ENCODE measurements around the gene E2F6. TPM values are rescaled to one million over a fixed set of nuclear protein-coding genes. Genes with fewer than 3 reads are reported as not detected.

The E2F6 gene
- total RNA-seq, 1 experiment from 2014 or later = 14.2 TPM

GRCh38 chr2:11499081-11499743 lies 33.3 kb upstream of the E2F6 start (continued):
- TF ChIP-seq, protein P1, sequence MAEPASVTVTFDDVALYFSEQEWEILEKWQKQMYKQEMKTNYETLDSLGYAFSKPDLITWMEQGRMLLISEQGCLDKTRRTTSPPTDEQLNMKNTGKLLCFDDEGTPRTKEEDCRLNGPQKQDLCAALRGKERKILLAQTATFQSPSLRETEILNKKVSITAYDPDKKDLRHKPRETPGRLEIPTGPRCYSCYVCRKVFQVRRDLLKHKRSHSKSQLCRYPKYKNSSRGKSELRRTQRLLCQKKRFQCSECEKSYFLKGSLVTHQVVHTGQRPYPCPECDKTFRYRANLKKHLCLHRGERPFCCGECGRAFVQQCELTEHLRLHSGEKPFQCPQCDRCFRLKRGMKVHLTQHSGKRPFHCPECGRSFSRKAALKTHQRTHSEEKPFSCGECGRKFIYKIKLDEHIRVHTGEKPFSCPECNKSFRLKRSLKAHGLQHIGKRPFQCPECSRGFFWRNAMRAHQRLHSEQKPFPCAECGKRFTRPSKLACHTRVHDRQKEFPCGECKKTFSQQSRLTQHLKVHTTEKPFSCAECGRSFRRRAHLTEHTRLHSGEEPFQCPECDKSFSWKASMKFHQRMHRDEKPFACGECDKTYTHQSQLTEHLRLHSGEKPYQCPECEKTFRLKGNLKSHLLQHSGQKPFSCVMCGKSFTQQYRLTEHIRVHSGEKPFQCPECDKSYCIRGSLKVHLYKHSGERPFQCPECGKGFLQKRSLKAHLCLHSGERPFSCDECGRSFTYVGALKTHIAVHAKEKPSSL (CRISPR knock-in tag; conservative IDR thresholded peaks at IDR 0.05) = no peak

- H3K4me3 Mint-ChIP-seq = no peak overlapping the region
- CTCF ChIA-PET = interaction anchor here (0.8 to 1.5 kb wide), 3 partner anchors 20 to 85 kb away, joined by 3 to 4 read pairs (median 3); no protein-coding TSS in a partner anchor
- H3K36me3 Mint-ChIP-seq = peaks cover 9% of the 10 kb centered on the region
- no peaks in the 10 kb centered on the region for H3K27me3 Mint-ChIP-seq (ENCODE audit: low read depth)
- H3K4me1 Mint-ChIP-seq = peaks cover 42% of the 10 kb centered on the region
- no peak for TF ChIP-seq ESRRA (CRISPR knock-in tag; IDR thresholded peaks at IDR 0.05; ENCODE audit: borderline replicate concordance)
- TF ChIP-seq GABPB1 (CRISPR knock-in tag; IDR thresholded peaks at IDR 0.05) = peak; percentile 29; the same call in 1 of the 2 replicates
- H3K27ac Mint-ChIP-seq = no peak overlapping the region
- ATAC-seq (no peak), DNase-seq (ENCODE audit: low spot score) (no peak)
- peaks cover 11% of the 10 kb centered on the region for H3K9me3 Mint-ChIP-seq
- POLR2A ChIA-PET = no interaction called here
These were observed 32.6 kb upstream of the E2F6 start for GRCh38 chr2:11498543-11499034.

- Mint-ChIP-seq H3K27me3 (ENCODE audit: low read depth) (no peaks in the 10 kb centered on the region), H3K4me3 (peak overlapping the region; percentile 6; the same call in 1 of the 2 replicates), H3K4me1 (peaks cover 62% of the 10 kb centered on the region), H3K27ac (0 out of 2 replicates have a peak overlapping the region, but pooled peaks have one; percentile 29), H3K36me3 (no peaks in the 10 kb centered on the region; the same call in 1 of the 2 replicates), H3K9me3 (peaks cover 5% of the 10 kb centered on the region; the same call in 1 of the 2 replicates)
- POLR2A ChIA-PET = interaction anchor here (0.7 kb wide), 1 partner anchor 88 kb away, joined by 3 read pairs; no protein-coding TSS in a partner anchor
- CTCF ChIA-PET = interaction anchor here (0.8 to 2.6 kb wide), 4 partner anchors 86 to 363 kb away, joined by 3 to 21 read pairs (median 4); a partner anchor contains a TSS
- TF ChIP-seq GRHL2 (CRISPR knock-in tag; IDR thresholded peaks at IDR 0.05; ENCODE audit: insufficient replicate concordance, severe bottlenecking) = no peak
- no peak for TF ChIP-seq NFYB (CRISPR knock-in tag; conservative IDR thresholded peaks at IDR 0.05; ENCODE audit: low read depth)
- TF ChIP-seq, protein P2, sequence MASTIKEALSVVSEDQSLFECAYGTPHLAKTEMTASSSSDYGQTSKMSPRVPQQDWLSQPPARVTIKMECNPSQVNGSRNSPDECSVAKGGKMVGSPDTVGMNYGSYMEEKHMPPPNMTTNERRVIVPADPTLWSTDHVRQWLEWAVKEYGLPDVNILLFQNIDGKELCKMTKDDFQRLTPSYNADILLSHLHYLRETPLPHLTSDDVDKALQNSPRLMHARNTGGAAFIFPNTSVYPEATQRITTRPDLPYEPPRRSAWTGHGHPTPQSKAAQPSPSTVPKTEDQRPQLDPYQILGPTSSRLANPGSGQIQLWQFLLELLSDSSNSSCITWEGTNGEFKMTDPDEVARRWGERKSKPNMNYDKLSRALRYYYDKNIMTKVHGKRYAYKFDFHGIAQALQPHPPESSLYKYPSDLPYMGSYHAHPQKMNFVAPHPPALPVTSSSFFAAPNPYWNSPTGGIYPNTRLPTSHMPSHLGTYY (CRISPR knock-in tag; IDR thresholded peaks at IDR 0.05) = no peak
- TF ChIP-seq ZNF396 (CRISPR knock-in tag; IDR thresholded peaks at IDR 0.05; ENCODE audit: borderline replicate concordance) = no peak
- no peak for TF ChIP-seq ATF1 (CRISPR knock-in tag; IDR thresholded peaks at IDR 0.05)
- TF ChIP-seq USF2 (CRISPR knock-in tag; IDR thresholded peaks at IDR 0.05) = no peak
- TF ChIP-seq ZNF121 (CRISPR knock-in tag; IDR thresholded peaks at IDR 0.05) = no peak
- DNase-seq (ENCODE audit: low spot score) = peak; percentile 31
- peak; percentile 87 for ATAC-seq
These were observed 30.1 kb upstream of the E2F6 start for GRCh38 chr2:11495844-11496681.

DNA sequence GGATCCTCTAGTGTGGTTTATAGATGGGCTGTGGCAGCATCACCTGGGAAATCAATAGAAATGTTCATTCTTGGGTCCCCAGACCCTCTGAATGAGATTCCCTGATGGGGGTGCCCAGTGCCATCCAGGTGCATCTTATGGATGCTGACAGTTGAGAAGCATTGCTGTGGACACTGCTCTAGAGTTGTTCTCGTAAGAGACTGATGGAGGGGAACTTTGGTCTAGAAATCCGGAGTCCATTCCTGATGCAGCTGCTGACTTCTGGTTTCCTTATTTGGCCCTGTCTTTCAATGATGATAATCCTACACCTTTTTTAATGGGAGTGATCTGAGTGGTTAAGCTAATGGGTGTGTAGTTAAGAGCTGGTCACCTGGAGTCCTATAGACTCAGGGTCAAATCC lies 28.3 kb upstream of the E2F6 start:
- ChIA-PET POLR2A (no interaction called here), CTCF (no interaction called here)
- ATAC-seq = no peak
- H3K4me1 Mint-ChIP-seq = peaks cover 54% of the 10 kb centered on the region
- H3K9me3 Mint-ChIP-seq = peaks cover 17% of the 10 kb centered on the region
- H3K36me3 Mint-ChIP-seq = peaks cover 13% of the 10 kb centered on the region
- H3K27ac Mint-ChIP-seq = no peak overlapping the region
- no peak for DNase-seq (ENCODE audit: low spot score)
- H3K27me3 Mint-ChIP-seq (ENCODE audit: low read depth) = no peaks in the 10 kb centered on the region
- no peak overlapping the region for H3K4me3 Mint-ChIP-seq
- no peak for TF ChIP-seq STAT6 (CRISPR knock-in tag; conservative IDR thresholded peaks at IDR 0.05; ENCODE audit: low read depth)
- no peak for TF ChIP-seq RORB (CRISPR knock-in tag; IDR thresholded peaks at IDR 0.05)
- no peak for TF ChIP-seq IRF1 (CRISPR knock-in tag; IDR thresholded peaks at IDR 0.05)
- no peak for TF ChIP-seq ZBTB21 (CRISPR knock-in tag; IDR thresholded peaks at IDR 0.05; ENCODE audit: borderline replicate concordance)
- no peak for TF ChIP-seq NR2C2 (CRISPR knock-in tag; IDR thresholded peaks at IDR 0.05)
- TF ChIP-seq MLX (CRISPR knock-in tag; IDR thresholded peaks at IDR 0.05) = no peak
